A549 treated with GW870086 at 1 μM for 4 hours (cell line): ENCODE results near the gene HTR5A. TPM values are rescaled to one million over a fixed set of nuclear protein-coding genes. Genes with fewer than 3 reads are reported as not detected.

Experiments
- total RNA-seq: library from RNA; stranded (reverse); fragments of 200-300 nt; extraction: Qiagen RNA extraction; gene quantifications from 5 replicates; pipeline ENCODE4 v1.2.3, GENCODE V29; 2022; ENCODE audit warnings: low read depth

The HTR5A gene
- not detected in 5 replicates for total RNA-seq

DNA sequence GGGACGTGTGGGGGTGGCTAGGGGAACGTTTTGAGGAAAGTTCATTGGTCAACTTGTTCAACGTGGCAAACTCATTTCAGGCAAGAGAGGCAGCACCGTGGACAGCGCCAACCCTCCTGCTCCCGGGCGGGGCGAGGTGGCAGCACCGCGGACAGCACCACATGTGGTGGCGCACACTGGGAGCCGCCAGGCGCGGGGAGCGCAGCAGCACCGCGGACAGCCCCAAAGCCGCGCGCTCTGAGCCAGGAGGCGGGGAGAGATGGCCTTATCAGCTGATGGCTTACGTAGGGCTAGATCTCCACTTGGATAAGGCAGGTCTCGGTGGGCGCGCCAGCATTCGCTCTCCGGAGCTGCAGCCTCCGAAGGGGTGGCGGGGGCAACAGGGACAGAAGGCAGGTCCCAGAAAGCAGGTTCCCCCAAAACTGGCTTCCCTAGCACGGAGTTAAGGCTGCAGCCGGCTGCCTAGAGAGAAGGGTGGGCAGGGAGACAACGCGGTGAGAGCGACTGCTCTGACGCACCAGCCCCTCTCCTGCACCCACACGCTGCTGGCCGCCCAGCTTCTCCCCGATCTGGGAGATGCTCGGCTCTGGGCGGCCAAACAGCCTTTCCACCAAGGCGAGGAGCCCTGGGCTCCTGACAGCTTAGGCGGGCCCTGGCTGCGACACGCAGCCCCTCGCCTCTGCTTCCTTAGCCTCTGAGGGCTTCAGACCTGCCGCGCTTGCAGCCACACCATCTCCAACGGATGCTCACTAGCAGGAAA is at the start of gene HTR5A:
Gene HTR5A (plus strand): TSS at position 333 of the 760 bp plus-strand sequence. CDS start 576 bp downstream, outside the sequence.

Other genes starting within 250 kb of the HTR5A start
- 11.6 to 15.4 TPM (median 14.8 TPM) in 5 replicates for gene PAXIP1, start 67.2 kb upstream of the HTR5A start, total RNA-seq
- gene INSIG1, start 227.6 kb downstream of the HTR5A start, total RNA-seq: 14.1 to 17.5 TPM (median 17.3 TPM) in 5 replicates